GM18498 (cell line): ENCODE measurements around the gene ANKRD7.
A peak's percentile ranks its signal among the peaks of the same experiment; 100 is the strongest.

Experiments
- ATAC-seq: cut with Tn5 transposase; IDR thresholded peaks from one replicate; pipeline ENCODE4 v1.9.1; 2021; ENCODE audit warnings: mild to moderate bottlenecking, moderate library complexity; ENCODE audit not compliant: unreplicated experiment

The ANKRD7 gene, protein sequence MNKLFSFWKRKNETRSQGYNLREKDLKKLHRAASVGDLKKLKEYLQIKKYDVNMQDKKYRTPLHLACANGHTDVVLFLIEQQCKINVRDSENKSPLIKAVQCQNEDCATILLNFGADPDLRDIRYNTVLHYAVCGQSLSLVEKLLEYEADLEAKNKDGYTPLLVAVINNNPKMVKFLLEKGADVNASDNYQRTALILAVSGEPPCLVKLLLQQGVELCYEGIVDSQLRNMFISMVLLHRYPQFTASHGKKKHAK

GRCh38 chr7:118224521-118224920, at the start of gene ANKRD7:
TSS of gene ANKRD7 (plus strand) at chr7:118224704. CDS start at chr7:118224831, 127 bp downstream.
- ATAC-seq: no peak

GRCh38 chr7:118175740-118176139, 48.8 kb upstream of the ANKRD7 start:
- no peak for ATAC-seq

- no peak for ATAC-seq
These were observed 45.3 kb upstream of the ANKRD7 start for GRCh38 chr7:118179191-118179590.

- ATAC-seq: peak; percentile 2
These were observed 41.7 kb upstream of the ANKRD7 start for GRCh38 chr7:118182593-118183427.

DNA sequence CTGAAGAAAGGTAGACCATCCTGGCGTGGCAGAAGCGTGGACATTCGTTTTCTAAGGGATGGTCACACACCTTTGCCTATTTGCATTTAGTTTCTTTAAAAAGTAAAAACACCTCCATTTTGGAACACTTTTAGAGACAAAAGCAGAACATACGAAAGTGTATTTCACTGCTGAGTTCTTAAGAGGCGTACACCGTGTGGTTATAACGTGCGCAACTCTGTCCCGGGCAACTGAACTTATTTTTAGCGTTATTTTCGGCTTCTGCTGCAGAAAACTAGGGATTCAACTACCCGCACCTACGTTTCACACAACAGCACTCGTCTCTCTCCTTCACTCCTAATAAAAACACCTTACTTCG, 41.1 kb upstream of the ANKRD7 start:
- ATAC-seq: peak; percentile 8

DNA sequence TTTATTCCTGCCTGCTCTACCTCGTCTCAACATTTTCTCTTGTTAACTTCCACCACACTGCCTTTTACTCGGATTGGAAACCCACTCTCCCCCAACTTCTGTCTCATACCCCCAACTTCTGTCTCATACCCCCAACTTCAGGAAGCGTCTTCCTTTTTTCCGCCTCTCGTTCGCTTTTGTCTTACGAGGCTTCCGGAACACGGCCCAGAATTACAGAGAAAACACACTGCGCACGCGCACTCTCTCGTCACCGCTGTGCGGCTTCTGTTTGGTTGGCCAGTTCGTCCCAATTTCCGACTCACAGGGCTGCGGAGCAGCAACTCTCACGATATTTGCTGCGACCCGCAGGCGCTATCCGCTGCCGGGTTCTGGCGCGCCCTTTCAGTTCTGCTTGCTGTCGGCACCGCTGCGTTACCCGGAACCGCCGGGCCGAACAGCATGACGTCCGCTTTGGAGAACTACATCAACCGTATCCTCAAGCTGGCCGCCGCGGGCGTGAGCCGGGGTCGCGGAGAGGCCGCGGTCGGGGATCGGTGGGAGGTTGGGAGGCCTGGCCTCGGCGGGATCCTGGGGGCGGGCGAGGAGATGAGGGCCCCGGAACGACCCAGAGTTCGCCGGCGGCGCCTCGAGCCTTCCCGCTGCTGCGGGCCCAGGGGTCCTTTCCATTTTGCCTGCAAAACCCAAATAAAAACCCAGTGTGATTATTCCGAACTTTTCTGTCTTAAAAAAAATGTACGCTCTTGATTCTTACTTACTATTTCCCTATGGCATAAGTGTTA, 40.5 kb upstream of the ANKRD7 start, which contains the start of gene LSM8:
Gene LSM8, plus strand, starts transcription at position 379 of the 779 bp plus-strand sequence. Its CDS starts 60 bp downstream, at position 439.
- peak; percentile 99 for ATAC-seq

GRCh38 chr7:118184565-118184940, 40.0 kb upstream of the ANKRD7 start:
- ATAC-seq: no peak

DNA sequence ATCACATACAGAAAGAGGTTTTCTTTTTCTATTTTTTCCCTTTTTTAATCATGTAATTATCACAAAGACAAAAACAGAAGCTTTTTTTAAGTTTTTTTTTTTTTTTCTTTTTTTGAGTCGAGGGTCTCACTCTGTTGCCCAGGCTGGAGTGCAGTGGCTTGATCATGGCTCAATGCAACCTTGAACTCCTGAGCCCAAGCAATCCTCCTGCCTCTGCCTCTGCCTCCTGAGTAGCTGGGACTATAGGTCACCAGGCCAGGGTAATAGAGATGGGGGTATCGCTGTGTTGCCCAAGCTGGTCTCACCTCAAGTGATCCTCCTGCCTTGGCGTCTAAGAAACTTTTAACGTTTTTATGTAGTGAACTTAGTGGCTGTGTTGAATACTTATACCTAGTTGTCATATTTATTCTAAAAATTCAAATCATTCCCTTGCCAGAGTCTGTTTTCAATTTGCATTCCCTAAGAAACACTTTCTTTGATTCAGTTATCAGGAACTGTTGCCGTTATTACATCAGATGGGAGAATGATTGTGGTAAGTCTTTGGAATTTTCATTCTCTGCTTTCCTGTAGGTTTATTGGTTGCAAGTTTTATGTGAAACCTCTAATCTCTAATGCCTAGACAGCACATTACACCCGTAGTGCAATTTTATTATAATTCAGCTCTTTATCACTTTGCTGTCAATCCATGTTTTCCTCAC, 39.2 kb upstream of the ANKRD7 start:
- ATAC-seq: no peak

DNA sequence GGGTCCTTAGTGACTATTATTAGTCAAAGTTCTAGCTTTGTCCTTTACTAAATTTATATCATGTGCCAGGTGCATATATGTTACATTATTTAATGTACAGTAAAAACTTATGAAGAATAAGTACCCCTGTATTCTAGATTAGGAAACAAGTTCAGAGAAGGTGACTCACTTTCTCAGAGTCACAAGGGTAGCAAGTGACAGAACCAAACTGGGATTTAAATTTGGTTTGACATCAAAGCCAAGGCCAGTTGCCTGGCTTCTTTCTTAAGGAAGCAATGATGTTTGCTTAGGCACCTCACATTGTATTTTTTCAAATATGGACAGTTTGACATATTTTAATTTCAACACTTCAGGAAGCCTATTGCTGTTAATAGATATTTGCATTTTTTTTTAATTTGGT, 38.0 kb upstream of the ANKRD7 start:
- ATAC-seq: no peak

DNA sequence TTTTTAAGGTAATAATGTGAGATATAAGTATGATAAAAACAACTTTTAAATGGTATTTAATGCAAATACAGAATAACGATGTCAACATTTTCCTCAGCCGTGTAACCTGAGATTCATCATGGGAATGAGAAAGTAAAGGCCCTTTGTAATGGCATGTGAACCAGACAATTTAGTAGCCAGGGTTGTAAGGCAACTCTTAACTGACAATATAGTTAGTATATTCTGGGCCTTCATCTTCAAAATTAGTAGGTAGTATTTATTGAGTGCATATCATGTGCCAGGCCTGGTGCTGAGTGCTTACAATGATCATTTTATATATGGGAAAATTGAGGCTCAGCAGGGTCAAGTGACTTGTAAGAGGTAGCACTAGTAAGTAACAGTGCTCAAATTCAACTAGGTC, 29.9 kb upstream of the ANKRD7 start:
- ATAC-seq: no peak

- ATAC-seq: peak; percentile 81
These were observed 28.5 kb upstream of the ANKRD7 start for GRCh38 chr7:118195837-118196474.

GRCh38 chr7:118202061-118202460, 22.4 kb upstream of the ANKRD7 start:
- no peak for ATAC-seq

DNA sequence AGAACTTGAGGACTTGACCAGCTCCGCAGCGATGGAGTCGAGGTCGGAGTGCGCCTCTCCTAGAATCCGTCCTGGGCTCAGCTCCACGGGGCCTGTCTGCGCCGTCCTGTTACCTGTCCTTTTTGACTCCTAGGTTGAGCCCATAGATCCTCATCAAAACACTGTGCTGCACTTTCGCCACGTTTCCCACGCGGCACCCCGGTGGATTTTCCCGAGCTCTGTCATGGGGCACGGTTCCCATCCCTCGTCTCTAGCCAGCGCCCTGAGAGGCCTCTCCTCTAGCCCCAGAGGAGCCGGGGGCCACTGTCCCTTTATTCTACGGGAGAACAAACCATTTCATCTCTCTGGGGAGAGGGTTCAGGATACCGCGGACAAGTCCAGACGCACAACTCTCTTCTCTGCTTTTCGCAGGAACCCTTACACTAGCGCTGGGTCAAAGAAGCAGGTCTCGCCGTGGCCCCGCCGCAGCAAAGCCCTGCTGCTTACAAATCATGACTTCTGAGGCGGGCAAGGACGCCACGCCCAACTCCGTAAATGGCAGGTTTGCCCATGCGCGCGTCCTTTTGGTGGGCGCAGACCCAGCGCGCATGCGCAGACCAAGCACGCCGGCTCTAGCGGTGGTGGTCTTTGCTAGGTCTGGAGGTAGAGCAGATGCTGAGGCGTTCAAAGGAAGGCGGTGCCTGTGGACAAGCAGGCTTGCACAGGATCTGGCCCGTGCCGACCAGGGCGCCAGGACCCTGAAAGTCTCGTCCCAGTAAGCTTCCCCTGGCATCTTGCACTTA, 10.3 kb upstream of the ANKRD7 start:
- ATAC-seq: peak; percentile 96

DNA sequence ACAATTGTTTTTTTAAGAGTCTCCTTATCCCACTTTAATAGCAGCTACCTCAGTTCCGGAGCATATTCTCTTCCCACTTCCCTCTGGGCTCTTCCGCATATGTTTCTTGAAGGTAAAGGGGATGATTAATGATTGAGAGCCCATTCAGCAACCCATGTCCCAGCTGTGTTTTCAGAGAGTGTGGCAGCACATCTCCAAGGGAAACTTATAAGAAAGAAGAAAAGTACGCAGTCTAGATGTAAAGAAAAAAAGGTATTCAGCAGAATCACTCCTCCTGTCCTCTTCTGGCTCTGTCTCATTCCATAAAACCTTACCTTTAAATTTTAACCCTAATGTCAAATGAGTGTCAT, 9.7 kb upstream of the ANKRD7 start:
- peak; percentile 15 for ATAC-seq

- no peak for ATAC-seq
These were observed 7.3 kb upstream of the ANKRD7 start for GRCh38 chr7:118217210-118217619.

DNA sequence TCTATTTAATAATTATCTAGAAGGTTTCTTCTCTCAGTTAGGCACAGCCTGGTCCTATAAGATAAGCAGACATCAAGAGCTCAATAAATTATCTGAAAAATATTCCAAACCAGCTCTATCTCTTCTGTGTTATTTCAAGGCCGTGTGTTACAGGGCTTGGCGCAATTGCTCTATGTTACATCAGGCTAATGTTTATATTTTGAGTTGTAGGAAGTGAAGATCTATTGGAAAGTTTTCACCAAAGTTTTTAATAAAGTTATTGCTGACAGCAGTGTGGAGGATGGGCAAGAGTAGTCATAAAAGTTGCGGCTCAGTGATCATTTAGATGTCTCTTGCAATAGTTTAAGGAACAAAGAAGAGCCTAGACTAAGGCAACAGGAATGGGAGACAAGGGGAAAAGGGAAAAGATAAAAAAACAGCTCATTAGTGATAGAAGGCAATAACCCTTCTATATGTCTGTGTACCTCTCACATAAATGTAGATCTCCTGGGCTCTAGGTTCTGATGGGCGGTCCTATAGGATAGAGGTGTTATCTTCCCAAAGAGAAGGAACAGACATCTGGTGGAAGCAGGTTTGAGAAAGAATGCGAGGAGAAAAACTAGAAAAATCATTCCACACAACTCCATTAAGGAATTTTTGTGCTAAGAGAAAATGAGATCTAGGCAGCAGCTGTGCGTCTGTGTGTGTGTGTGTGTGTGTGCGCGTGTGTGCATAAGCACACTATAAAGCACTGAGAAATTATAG, 5.9 kb upstream of the ANKRD7 start:
- ATAC-seq: no peak

DNA sequence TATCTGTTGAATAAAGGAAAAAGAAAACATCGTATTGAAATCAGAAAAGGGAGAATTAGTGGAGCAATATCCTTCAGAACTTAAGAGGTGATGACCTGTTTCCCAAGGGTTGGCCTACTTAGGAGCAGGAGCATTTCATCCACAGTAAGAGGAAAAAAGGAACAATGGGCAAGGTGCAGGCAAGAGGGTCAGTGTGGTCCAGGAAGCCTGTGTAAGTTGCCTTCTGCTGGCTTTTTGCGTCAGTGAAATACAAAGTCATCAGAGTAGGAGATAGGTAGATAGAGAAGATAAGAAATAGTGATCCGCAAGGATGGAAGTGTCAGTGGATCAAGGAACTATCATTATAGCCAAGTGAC, 5.4 kb upstream of the ANKRD7 start:
- ATAC-seq: no peak

DNA sequence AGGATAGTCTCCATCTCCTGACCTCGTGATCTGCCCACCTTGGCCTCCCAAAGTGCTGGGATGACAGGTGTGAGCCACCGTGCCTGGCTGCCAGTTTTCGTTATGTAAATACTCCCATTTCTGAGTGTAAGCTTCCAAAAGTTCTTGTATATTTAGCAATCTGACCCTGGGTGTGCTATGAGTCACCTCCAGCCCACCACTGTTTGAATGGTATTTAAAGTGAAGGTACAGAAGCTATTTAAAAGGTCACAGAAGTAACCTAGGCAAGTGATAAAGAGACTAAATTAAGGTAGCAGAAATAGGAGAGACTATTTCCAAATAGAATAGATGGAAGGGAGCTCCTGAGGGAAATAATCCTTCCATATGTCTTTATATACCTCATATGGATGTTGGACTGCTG, 3.9 kb upstream of the ANKRD7 start:
- no peak for ATAC-seq

- no peak for ATAC-seq
These were observed 1.9 kb upstream of the ANKRD7 start for GRCh38 chr7:118222591-118222990.
